Measurements from ENCODE around the gene TBC1D17. TPM values are rescaled to one million over a fixed set of nuclear protein-coding genes. Genes with fewer than 3 reads are reported as not detected.

The TBC1D17 gene
- total and polyA plus RNA-seq, 2 of the 13 experiments (the other 11 are each of a cell fraction or from before 2014, with no cell fraction given), result 9.7 to 16.9 TPM

DNA sequence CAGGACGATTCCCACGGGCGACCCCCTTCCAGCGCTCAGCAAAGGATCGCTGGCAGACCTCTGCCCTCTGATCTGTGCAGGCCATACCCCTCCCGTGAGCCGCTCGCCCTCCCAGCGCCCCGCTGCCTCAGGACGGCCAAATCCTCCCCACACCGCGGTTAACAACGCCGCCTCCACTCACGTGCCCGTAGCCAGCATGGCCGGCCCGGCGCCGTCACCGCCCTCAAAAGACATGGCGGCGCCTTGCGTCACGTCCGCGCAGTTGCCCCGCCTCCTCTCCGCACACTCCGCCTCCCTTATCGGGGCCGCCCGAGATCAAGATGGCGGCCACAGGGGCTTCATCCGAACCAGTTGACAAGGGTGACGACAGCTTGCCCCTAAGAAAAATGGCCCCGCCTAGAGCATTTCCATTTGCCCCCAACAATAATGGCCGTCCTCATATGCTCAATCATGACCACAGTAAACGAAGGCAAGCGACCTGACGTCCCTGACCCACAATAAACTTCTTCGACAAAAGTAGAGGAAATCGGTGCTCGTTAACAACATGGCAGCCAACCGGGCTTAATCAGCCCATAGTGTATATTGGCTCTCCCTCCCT, 981 bp upstream of the TBC1D17 start (continued):
- TF ChIP-seq, protein P1, sequence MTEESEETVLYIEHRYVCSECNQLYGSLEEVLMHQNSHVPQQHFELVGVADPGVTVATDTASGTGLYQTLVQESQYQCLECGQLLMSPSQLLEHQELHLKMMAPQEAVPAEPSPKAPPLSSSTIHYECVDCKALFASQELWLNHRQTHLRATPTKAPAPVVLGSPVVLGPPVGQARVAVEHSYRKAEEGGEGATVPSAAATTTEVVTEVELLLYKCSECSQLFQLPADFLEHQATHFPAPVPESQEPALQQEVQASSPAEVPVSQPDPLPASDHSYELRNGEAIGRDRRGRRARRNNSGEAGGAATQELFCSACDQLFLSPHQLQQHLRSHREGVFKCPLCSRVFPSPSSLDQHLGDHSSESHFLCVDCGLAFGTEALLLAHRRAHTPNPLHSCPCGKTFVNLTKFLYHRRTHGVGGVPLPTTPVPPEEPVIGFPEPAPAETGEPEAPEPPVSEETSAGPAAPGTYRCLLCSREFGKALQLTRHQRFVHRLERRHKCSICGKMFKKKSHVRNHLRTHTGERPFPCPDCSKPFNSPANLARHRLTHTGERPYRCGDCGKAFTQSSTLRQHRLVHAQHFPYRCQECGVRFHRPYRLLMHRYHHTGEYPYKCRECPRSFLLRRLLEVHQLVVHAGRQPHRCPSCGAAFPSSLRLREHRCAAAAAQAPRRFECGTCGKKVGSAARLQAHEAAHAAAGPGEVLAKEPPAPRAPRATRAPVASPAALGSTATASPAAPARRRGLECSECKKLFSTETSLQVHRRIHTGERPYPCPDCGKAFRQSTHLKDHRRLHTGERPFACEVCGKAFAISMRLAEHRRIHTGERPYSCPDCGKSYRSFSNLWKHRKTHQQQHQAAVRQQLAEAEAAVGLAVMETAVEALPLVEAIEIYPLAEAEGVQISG (CRISPR knock-in tag; IDR thresholded peaks at IDR 0.05), result peak; percentile 88
- TF ChIP-seq ZNF101 (CRISPR knock-in tag; IDR thresholded peaks at IDR 0.05; ENCODE audit: borderline replicate concordance, low read depth), result 0 out of 2 replicates have a peak, but pooled peaks have one; percentile 19
- TF ChIP-seq ZNF431 (CRISPR knock-in tag; IDR thresholded peaks at IDR 0.05; ENCODE audit: borderline replicate concordance, low read depth), result no peak
- no peak for TF ChIP-seq KDM6A (CRISPR knock-in tag; IDR thresholded peaks at IDR 0.05; ENCODE audit: low read depth)
- TF ChIP-seq FOXO1 (CRISPR knock-in tag; IDR thresholded peaks at IDR 0.05), result peak; percentile 70
- TF ChIP-seq, protein P2, sequence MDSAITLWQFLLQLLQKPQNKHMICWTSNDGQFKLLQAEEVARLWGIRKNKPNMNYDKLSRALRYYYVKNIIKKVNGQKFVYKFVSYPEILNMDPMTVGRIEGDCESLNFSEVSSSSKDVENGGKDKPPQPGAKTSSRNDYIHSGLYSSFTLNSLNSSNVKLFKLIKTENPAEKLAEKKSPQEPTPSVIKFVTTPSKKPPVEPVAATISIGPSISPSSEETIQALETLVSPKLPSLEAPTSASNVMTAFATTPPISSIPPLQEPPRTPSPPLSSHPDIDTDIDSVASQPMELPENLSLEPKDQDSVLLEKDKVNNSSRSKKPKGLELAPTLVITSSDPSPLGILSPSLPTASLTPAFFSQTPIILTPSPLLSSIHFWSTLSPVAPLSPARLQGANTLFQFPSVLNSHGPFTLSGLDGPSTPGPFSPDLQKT (CRISPR knock-in tag; IDR thresholded peaks at IDR 0.05; ENCODE audit: borderline replicate concordance), result no peak
- TF ChIP-seq ASH2L (IDR thresholded peaks at IDR 0.05; ENCODE audit: insufficient read length, low read depth, low read length), result peak; percentile 68
- TF ChIP-seq, protein P3, sequence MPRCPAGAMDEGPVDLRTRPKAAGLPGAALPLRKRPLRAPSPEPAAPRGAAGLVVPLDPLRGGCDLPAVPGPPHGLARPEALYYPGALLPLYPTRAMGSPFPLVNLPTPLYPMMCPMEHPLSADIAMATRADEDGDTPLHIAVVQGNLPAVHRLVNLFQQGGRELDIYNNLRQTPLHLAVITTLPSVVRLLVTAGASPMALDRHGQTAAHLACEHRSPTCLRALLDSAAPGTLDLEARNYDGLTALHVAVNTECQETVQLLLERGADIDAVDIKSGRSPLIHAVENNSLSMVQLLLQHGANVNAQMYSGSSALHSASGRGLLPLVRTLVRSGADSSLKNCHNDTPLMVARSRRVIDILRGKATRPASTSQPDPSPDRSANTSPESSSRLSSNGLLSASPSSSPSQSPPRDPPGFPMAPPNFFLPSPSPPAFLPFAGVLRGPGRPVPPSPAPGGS (CRISPR knock-in tag; IDR thresholded peaks at IDR 0.05), result no peak; the same call in 1 of the 2 replicates
- TF ChIP-seq NCOA5 (CRISPR knock-in tag; IDR thresholded peaks at IDR 0.05), result no peak
- TF ChIP-seq, protein P4, sequence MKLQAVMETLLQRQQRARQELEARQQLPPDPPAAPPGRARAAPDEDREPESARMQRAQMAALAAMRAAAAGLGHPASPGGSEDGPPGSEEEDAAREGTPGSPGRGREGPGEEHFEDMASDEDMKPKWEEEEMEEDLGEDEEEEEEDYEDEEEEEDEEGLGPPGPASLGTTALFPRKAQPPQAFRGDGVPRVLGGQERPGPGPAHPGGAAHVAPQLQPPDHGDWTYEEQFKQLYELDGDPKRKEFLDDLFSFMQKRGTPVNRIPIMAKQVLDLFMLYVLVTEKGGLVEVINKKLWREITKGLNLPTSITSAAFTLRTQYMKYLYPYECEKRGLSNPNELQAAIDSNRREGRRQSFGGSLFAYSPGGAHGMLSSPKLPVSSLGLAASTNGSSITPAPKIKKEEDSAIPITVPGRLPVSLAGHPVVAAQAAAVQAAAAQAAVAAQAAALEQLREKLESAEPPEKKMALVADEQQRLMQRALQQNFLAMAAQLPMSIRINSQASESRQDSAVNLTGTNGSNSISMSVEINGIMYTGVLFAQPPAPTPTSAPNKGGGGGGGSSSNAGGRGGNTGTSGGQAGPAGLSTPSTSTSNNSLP (IDR thresholded peaks at IDR 0.05; ENCODE audit: low read depth, low read length), result no peak
- TF ChIP-seq ZKSCAN8 (CRISPR knock-in tag; IDR thresholded peaks at IDR 0.05; ENCODE audit: borderline replicate concordance), result no peak
- TF ChIP-seq ZFP82 (CRISPR knock-in tag; IDR thresholded peaks at IDR 0.05; ENCODE audit: borderline replicate concordance), result peak; percentile 17; the same call in 1 of the 2 replicates
- TF ChIP-seq BHLHE40 (IDR thresholded peaks at IDR 0.05; ENCODE audit: low read length), result peak; percentile 72
- TF ChIP-seq TBX2 (CRISPR knock-in tag; IDR thresholded peaks at IDR 0.05; ENCODE audit: borderline replicate concordance), result peak; percentile 61; the same call in 1 of the 2 replicates
- TF ChIP-seq IRF2 (CRISPR knock-in tag; IDR thresholded peaks at IDR 0.05), result peak; percentile 85
- no peak for TF ChIP-seq KLF15 (CRISPR knock-in tag; IDR thresholded peaks at IDR 0.05; ENCODE audit: borderline replicate concordance)
- TF ChIP-seq ZFP36 (IDR thresholded peaks at IDR 0.05; ENCODE audit: borderline replicate concordance, low read depth, low read length, partially characterized antibody), result no peak
- TF ChIP-seq ZNF775 (CRISPR knock-in tag; IDR thresholded peaks at IDR 0.05; ENCODE audit: borderline replicate concordance), result no peak
- TF ChIP-seq EED (CRISPR knock-in tag; IDR thresholded peaks at IDR 0.05), result peak; percentile 67; the same call in 1 of the 2 replicates
- no peak for TF ChIP-seq RBM22 (optimal IDR thresholded peaks at IDR 0.05; ENCODE audit: low read length)
- no peak for TF ChIP-seq ZNF510 (CRISPR knock-in tag; IDR thresholded peaks at IDR 0.05; ENCODE audit: low read depth)
- TF ChIP-seq ZNF709 (CRISPR knock-in tag; IDR thresholded peaks at IDR 0.05), result peak; percentile 26; the same call in 1 of the 2 replicates
